LNCAP (cell line): ENCODE data around the gene ACTA1.

Source experiments
- CTCF ChIP-seq: fragments of 450-650 bp; IDR thresholded peaks from 2 replicates; pipeline ENCODE4 v1.5.1; 2017; ENCODE audit warnings: mild to moderate bottlenecking

ACTA1 gene

GRCh38 chr1:229438021-229438420, 4.1 kb upstream of the ACTA1 start:
- no peak for TF ChIP-seq CTCF

GRCh38 chr1:229437443-229437842, 3.5 kb upstream of the ACTA1 start:
- TF ChIP-seq CTCF, result no peak

- TF ChIP-seq CTCF, result no peak
These were observed 2.3 kb upstream of the ACTA1 start for GRCh38 chr1:229436201-229436600.

GRCh38 chr1:229434641-229435051, 752 bp upstream of the ACTA1 start:
- no peak for TF ChIP-seq CTCF

GRCh38 chr1:229433364-229434004, 410 bp downstream of the ACTA1 start:
- TF ChIP-seq CTCF, result no peak

GRCh38 chr1:229432905-229433304, 989 bp downstream of the ACTA1 start:
- no peak for TF ChIP-seq CTCF

- no peak for TF ChIP-seq CTCF
These were observed 1.8 kb downstream of the ACTA1 start for GRCh38 chr1:229432116-229432461.
